NT2/D1 (cell line): ENCODE results near the gene NOVA1.

Experiments
- SUZ12 ChIP-seq: IDR thresholded peaks from 2 replicates; pipeline ENCODE4 v1.6.1; 2011; ENCODE audit not compliant: insufficient read length, insufficient read depth; ENCODE audit errors: extremely low read depth
- YY1 ChIP-seq: IDR thresholded peaks from 2 replicates; pipeline ENCODE4 v1.6.1; 2011; ENCODE audit not compliant: insufficient read length, insufficient read depth
- ZNF274 ChIP-seq: IDR thresholded peaks from 2 replicates; pipeline ENCODE4 v1.6.1; 2011; ENCODE audit warnings: mild to moderate bottlenecking, low read depth, low read length

DNA sequence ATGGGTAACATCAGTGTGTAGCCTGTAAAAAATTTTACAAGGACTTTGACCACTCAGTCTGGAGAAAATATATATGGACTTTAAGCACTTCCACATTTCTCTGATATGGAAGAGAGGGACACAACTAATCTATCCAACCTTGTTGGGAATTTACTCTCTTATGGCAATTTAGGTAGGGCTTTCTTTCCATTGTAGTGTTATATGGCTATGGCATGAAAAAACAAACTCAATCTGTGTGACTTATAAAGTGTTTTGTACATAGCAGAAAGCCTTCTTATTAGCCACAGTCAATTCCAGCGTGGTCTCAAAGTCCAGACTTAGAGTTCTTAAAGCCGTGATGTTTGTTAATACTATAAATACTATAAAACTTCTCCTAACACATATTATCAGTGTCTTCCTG lies 98.3 kb downstream of the NOVA1 start:
- TF ChIP-seq YY1 (no peak), SUZ12 (no peak), ZNF274 (no peak)
